H54 (cell line): ENCODE data around the gene NUDT22.
A peak's percentile ranks its signal among the peaks of the same experiment; 100 is the strongest.

Experiments used
- DNase-seq: peaks from one replicate; pipeline ENCODE4 v3.0.0; 2011; ENCODE audit warnings: low spot score, mixed read lengths; ENCODE audit not compliant: insufficient read length
- FAIRE-seq: peaks from 3 replicates; lab custom pipeline; 2011; peaks lifted over from hg19 to GRCh38; lab: Jason Lieb, UNC
- POLR2A ChIP-seq: IDR thresholded peaks from 2 replicates; pipeline ENCODE4 v1.6.1; 2011; ENCODE audit warnings: low read depth, mild to moderate bottlenecking, low read length

The NUDT22 gene

GRCh38 chr11:64198511-64198910, 27.6 kb upstream of the NUDT22 start:
- no peak for TF ChIP-seq POLR2A
- DNase-seq, result no peak
- no peak for FAIRE-seq

GRCh38 chr11:64201543-64201942, 24.5 kb upstream of the NUDT22 start:
- DNase-seq, result no peak
- FAIRE-seq, result no peak
- no peak for TF ChIP-seq POLR2A

GRCh38 chr11:64202992-64203391, 23.1 kb upstream of the NUDT22 start:
- no peak for DNase-seq
- no peak for TF ChIP-seq POLR2A
- FAIRE-seq, result no peak

DNA sequence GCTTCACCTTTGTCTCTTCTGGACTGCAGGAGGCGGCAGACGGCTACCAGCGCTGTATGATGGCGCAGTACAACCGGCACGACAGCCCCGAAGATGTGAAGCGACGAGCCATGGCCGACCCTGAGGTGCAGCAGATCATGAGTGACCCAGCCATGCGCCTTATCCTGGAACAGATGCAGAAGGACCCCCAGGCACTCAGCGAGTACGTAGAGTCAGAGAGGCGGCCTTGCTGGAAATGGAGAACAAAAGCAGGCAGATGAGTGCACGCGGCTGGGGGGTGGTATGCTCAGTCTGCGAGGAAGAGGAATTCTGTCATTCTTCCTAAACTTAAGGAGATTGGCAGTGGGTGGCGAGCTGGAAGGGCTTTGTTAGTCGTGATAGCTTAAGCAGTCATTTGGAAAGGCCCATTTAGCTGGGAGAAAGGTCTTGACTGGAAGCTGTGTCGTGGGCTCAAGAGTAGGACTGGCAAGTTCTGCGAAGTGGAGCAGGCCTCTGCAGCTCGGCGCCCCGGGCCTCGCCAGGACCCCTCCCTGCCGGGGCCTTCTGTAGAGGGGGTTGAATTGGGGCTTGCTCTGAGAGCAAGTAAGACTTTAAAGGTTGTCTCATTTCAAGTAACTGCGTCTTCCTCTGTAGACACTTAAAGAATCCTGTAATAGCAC, 22.5 kb upstream of the NUDT22 start:
- no peak for TF ChIP-seq POLR2A
- DNase-seq, result no peak
- no peak for FAIRE-seq

- no peak for DNase-seq
- no peak for TF ChIP-seq POLR2A
- FAIRE-seq, result no peak
Measured at GRCh38 chr11:64204080-64204440, 22.0 kb upstream of the NUDT22 start.

GRCh38 chr11:64204464-64204989, 21.5 kb upstream of the NUDT22 start:
- no peak for FAIRE-seq
- peak; percentile 88 for DNase-seq
- no peak for TF ChIP-seq POLR2A

DNA sequence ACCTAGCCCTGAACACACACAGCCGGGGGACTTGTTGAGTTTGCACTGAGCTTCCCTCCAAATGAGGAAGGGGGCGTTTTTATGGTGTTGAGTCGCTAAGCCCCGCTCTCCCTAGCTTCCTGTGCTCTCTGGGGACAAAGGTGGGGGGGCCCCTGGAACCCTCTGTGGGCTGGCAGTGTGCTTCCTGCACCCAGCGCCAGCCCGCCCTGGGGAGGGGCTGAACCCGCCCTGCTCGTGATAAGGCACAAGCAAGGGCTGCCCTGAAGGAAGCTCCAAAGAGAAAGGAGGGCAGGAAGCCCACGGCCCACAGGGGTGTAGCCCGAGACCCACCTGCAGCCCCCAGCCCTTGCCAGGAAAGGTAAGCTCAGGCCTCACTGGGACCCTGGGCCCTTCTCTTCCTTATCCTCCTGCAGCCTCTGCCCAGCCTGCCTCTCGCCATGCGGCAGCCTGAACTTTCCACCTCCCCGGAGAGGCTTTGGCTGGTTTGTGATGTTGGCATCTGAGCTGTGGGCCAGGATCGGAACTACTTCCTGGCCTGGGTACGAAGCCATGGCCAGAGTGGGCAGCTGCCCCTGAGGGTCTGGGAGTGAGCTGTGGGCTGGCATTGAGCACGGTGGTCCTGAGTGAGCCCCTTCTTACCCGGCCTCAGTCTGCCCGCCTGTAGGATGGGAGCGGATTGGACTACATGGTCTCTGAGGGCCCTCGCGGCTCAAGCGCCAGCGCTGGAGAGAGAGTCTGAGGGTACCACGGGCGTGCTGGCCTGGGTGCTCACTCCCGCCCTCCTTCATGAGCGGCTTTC, 19.4 kb upstream of the NUDT22 start, which contains the start of gene FERMT3:
Gene FERMT3, plus strand, starts transcription at position 265 of the 799 bp plus-strand sequence. CDS start 644 bp downstream, outside the sequence.
- TF ChIP-seq POLR2A, result no peak
- DNase-seq (no peak), FAIRE-seq (no peak)

- DNase-seq, result peak; percentile 72
- peak; percentile 20; the same call in 1 of the 2 replicates for TF ChIP-seq POLR2A
- FAIRE-seq, result no peak
Measured at GRCh38 chr11:64207256-64208085, 18.6 kb upstream of the NUDT22 start.

- no peak for DNase-seq
- TF ChIP-seq POLR2A, result no peak
- no peak for FAIRE-seq
Measured at GRCh38 chr11:64208086-64208795, 17.8 kb upstream of the NUDT22 start.

GRCh38 chr11:64208796-64209562, 17.1 kb upstream of the NUDT22 start:
- no peak for DNase-seq
- TF ChIP-seq POLR2A, result no peak
- no peak for FAIRE-seq

- TF ChIP-seq POLR2A, result no peak
- FAIRE-seq, result no peak
Measured at GRCh38 chr11:64209563-64209843, 16.6 kb upstream of the NUDT22 start.

GRCh38 chr11:64210301-64211020, 15.6 kb upstream of the NUDT22 start:
- no peak for DNase-seq
- no peak for FAIRE-seq
- no peak for TF ChIP-seq POLR2A

More at GRCh38 chr11:64209563-64209843, 16.6 kb upstream of the NUDT22 start:
- DNase-seq, result no peak
